Coronary artery (tissue), 2 donors: Measurements from ENCODE around the gene ACYP2.

Source experiments
- DNase-seq: peaks from one replicate; pipeline ENCODE4 v3.0.0-alpha.2; 2017; ENCODE audit warnings: low spot score
- H3K27ac ChIP-seq, 2 donors: fragments of 200-600 bp; sonication (generic); one replicate each; pipeline ENCODE4 v1.5.1; 2016 to 2019
- H3K4me3 ChIP-seq: fragments of 200-600 bp; sonication (generic); 2 replicates; pipeline ENCODE4 v1.5.1; 2016; ENCODE audit warnings: mild to moderate bottlenecking, moderate library complexity
- CTCF ChIP-seq: fragments of 200-600 bp; sonication (generic); IDR thresholded peaks from one replicate; pipeline ENCODE4 v1.5.1; 2019; ENCODE audit warnings: antibody characterized with exemption

ACYP2 gene

GRCh38 chr2:54077088-54077900 is 38.1 kb upstream of the ACYP2 start:
- no peak for TF ChIP-seq CTCF
- Histone ChIP-seq H3K27ac (no peak overlapping the region), H3K4me3 (no peak overlapping the region)
- DNase-seq = no peak

- DNase-seq = no peak
- H3K4me3 ChIP-seq = no peak overlapping the region
- H3K27ac ChIP-seq = no peak overlapping the region
- no peak for TF ChIP-seq CTCF
Observed at GRCh38 chr2:54079331-54079730, 36.1 kb upstream of the ACYP2 start.

- DNase-seq = no peak
- TF ChIP-seq CTCF = no peak
- Histone ChIP-seq H3K4me3 (no peak overlapping the region), H3K27ac (no peak overlapping the region)
Observed at GRCh38 chr2:54081574-54081973, 33.8 kb upstream of the ACYP2 start.

GRCh38 chr2:54083021-54083420 is 32.4 kb upstream of the ACYP2 start:
- no peak for TF ChIP-seq CTCF
- DNase-seq = no peak
- H3K4me3 ChIP-seq = no peak overlapping the region
- no peak overlapping the region for H3K27ac ChIP-seq

GRCh38 chr2:54083445-54083844 is 32.0 kb upstream of the ACYP2 start:
- no peak for DNase-seq
- TF ChIP-seq CTCF = no peak
- no peak overlapping the region for H3K27ac ChIP-seq
- no peak overlapping the region for H3K4me3 ChIP-seq

- Histone ChIP-seq H3K27ac (no peak overlapping the region), H3K4me3 (no peak overlapping the region)
- no peak for DNase-seq
- TF ChIP-seq CTCF = no peak
Observed at GRCh38 chr2:54084600-54084999, 30.8 kb upstream of the ACYP2 start.

GRCh38 chr2:54085069-54085468 is 30.3 kb upstream of the ACYP2 start:
- no peak for DNase-seq
- no peak overlapping the region for H3K4me3 ChIP-seq

More at GRCh38 chr2:54085069-54085468, 30.3 kb upstream of the ACYP2 start:
- H3K27ac ChIP-seq = no peak overlapping the region
- TF ChIP-seq CTCF = no peak
